ENCODE results near the gene APLP1. TPM values are rescaled to one million over a fixed set of nuclear protein-coding genes. Genes with fewer than 3 reads are reported as not detected.
"Not testable (repeated sequence)": the region's sequence is repeated elsewhere in the genome, so short reads cannot be mapped to it uniquely, and the experiment has no call there.

APLP1 gene
- total RNA-seq, 1 donor from 2014 or later: 23.9 TPM

GRCh38 chr19:35908973-35909683 is 40.8 kb downstream of the APLP1 start:
- intact Hi-C loops (cut with micrococcal nuclease): no loop called here
- Histone ChIP-seq H3K9me3 (replicated peaks) (no peaks in the 10 kb centered on the region), H3K4me3 (no peak overlapping the region), H3K36me3 (no peaks in the 10 kb centered on the region), H3K27me3 (ENCODE audit: low read depth) (peaks cover 30% of the 10 kb centered on the region), H3K27ac (replicated peaks) (peak overlapping the region; percentile 51), H3K4me1 (no peaks in the 10 kb centered on the region)
- no peak for TF ChIP-seq CTCF (IDR thresholded peaks at IDR 0.05; ENCODE audit: borderline replicate concordance)
- DNase-seq: peak; percentile 77

- no peaks in the 10 kb centered on the region for H3K4me1 ChIP-seq
- no peak for DNase-seq
- H3K36me3 ChIP-seq: no peaks in the 10 kb centered on the region
- intact Hi-C loops (cut with micrococcal nuclease): no loop called here
- TF ChIP-seq CTCF (IDR thresholded peaks at IDR 0.05; ENCODE audit: borderline replicate concordance): no peak
- no peaks in the 10 kb centered on the region for H3K9me3 ChIP-seq (replicated peaks)
- peaks cover 36% of the 10 kb centered on the region for H3K27me3 ChIP-seq (ENCODE audit: low read depth)
- no peak overlapping the region for H3K4me3 ChIP-seq
- H3K27ac ChIP-seq (replicated peaks): peak overlapping the region; percentile 50
These were observed 41.3 kb downstream of the APLP1 start for GRCh38 chr19:35909684-35910035.

GRCh38 chr19:35910355-35910754 is 42.0 kb downstream of the APLP1 start:
- peaks cover 40% of the 10 kb centered on the region for H3K27me3 ChIP-seq (ENCODE audit: low read depth)
- H3K4me1 ChIP-seq; H3K9me3 ChIP-seq (replicated peaks); H3K27ac ChIP-seq (replicated peaks); H3K36me3 ChIP-seq; DNase-seq; H3K4me3 ChIP-seq; intact Hi-C loops (cut with micrococcal nuclease): not testable (repeated sequence)

GRCh38 chr19:35911173-35911572 is 42.8 kb downstream of the APLP1 start:
- Histone ChIP-seq H3K27ac (replicated peaks) (no peak overlapping the region), H3K9me3 (replicated peaks) (no peaks in the 10 kb centered on the region), H3K36me3 (no peaks in the 10 kb centered on the region), H3K4me3 (no peak overlapping the region), H3K27me3 (ENCODE audit: low read depth) (peaks cover 45% of the 10 kb centered on the region), H3K4me1 (no peaks in the 10 kb centered on the region)
- intact Hi-C loops (cut with micrococcal nuclease): no loop called here
- DNase-seq: no peak
- no peak for TF ChIP-seq CTCF (IDR thresholded peaks at IDR 0.05; ENCODE audit: borderline replicate concordance)

- Histone ChIP-seq H3K36me3 (no peaks in the 10 kb centered on the region), H3K4me1 (no peaks in the 10 kb centered on the region), H3K4me3 (no peak overlapping the region), H3K27ac (replicated peaks) (no peak overlapping the region), H3K9me3 (replicated peaks) (no peaks in the 10 kb centered on the region), H3K27me3 (ENCODE audit: low read depth) (peaks cover 51% of the 10 kb centered on the region)
- DNase-seq: no peak
- no peak for TF ChIP-seq CTCF (IDR thresholded peaks at IDR 0.05; ENCODE audit: borderline replicate concordance)
- intact Hi-C loops (cut with micrococcal nuclease): no loop called here
These were observed 43.4 kb downstream of the APLP1 start for GRCh38 chr19:35911790-35912189.

- Histone ChIP-seq H3K4me3 (no peak overlapping the region), H3K4me1 (no peaks in the 10 kb centered on the region), H3K27ac (replicated peaks) (no peak overlapping the region), H3K27me3 (ENCODE audit: low read depth) (peaks cover 51% of the 10 kb centered on the region), H3K36me3 (no peaks in the 10 kb centered on the region), H3K9me3 (replicated peaks) (no peaks in the 10 kb centered on the region)
- intact Hi-C loops (cut with micrococcal nuclease): no loop called here
- DNase-seq: no peak
- no peak for TF ChIP-seq CTCF (IDR thresholded peaks at IDR 0.05; ENCODE audit: borderline replicate concordance)
These were observed 45.2 kb downstream of the APLP1 start for GRCh38 chr19:35913589-35913988.

Measured in left ventricle myocardium inferior (tissue), 1 donor.